ENCODE results near the gene OR10H4. TPM values are rescaled to one million over a fixed set of nuclear protein-coding genes. Genes with fewer than 3 reads are reported as not detected.

The OR10H4 gene
- polyA plus RNA-seq, 2 of the 4 experiments (the other 2 are of a cell fraction): not detected

GRCh38 chr19:15935167-15935702, 13.6 kb upstream of the OR10H4 start:
- peaks cover 5% of the 10 kb centered on the region; the same call in 2 of the 3 replicates for H3K9me3 ChIP-seq
- H3K27ac ChIP-seq: peak overlapping the region; percentile 67 to 77
- peaks cover 12% of the 10 kb centered on the region for H3K4me1 ChIP-seq
- ChIA-PET CTCF (no interaction called here), POLR2A (no interaction called here)
- ATAC-seq (peak; percentile 52 to 70; a peak in 4 of 6 replicates), FAIRE-seq (no peak), DNase-seq (ENCODE audit: low read depth in 1 of 2, low spot score in 1 of 2) (peak in 1 of 2 experiments; percentile 3)
- TF ChIP-seq JUNB (IDR thresholded peaks at IDR 0.05) (no peak), KDM1A (IDR thresholded peaks at IDR 0.05; ENCODE audit: low read depth) (peak; percentile 33; the same call in 1 of the 2 replicates)
- H3K4me3 ChIP-seq: no peak overlapping the region
- peak overlapping the region; percentile 67 for H3K4me2 ChIP-seq
- WGBS (ENCODE audit: missing lambda C conversion rate): 8% methylated on average over 3 of the region's 3 CpGs

- no peak for DNase-seq (ENCODE audit: low read depth in 1 of 2, low spot score in 1 of 2)
- ChIA-PET CTCF (no interaction called here), POLR2A (no interaction called here)
- Histone ChIP-seq H3K4me3 (no peak overlapping the region), H3K4me1 (peaks cover 12% of the 10 kb centered on the region), H3K4me2 (no peak overlapping the region), H3K9me3 (peaks cover 5% of the 10 kb centered on the region; the same call in 2 of the 3 replicates), H3K27ac (no peak overlapping the region)
- WGBS (ENCODE audit: missing lambda C conversion rate): 92% methylated on average over 3 of the region's 3 CpGs
- no peak for FAIRE-seq
- no peak for ATAC-seq
- no peak for TF ChIP-seq ATOH8 (CRISPR knock-in tag; IDR thresholded peaks at IDR 0.05; ENCODE audit: low read depth)
- TF ChIP-seq BHLHE40 (IDR thresholded peaks at IDR 0.05; ENCODE audit: low read depth, low read length): no peak
- TF ChIP-seq SMC3 (IDR thresholded peaks at IDR 0.05): no peak
- TF ChIP-seq CBX8 (IDR thresholded peaks at IDR 0.05): no peak
- no peak for TF ChIP-seq GATA3 (IDR thresholded peaks at IDR 0.05; ENCODE audit: borderline replicate concordance)
- no peak for TF ChIP-seq E2F6 (IDR thresholded peaks at IDR 0.05; ENCODE audit: borderline replicate concordance, low read depth)
- TF ChIP-seq HEYL (CRISPR knock-in tag; IDR thresholded peaks at IDR 0.05): no peak
- TF ChIP-seq CBX2 (IDR thresholded peaks at IDR 0.05; ENCODE audit: borderline replicate concordance, low read depth): no peak
- no peak for TF ChIP-seq ZSCAN20 (CRISPR knock-in tag; IDR thresholded peaks at IDR 0.05)
- no peak for TF ChIP-seq FOSL2 (IDR thresholded peaks at IDR 0.05)
- TF ChIP-seq FOSL2 (CRISPR knock-in tag; IDR thresholded peaks at IDR 0.05): no peak
- no peak for TF ChIP-seq FOXS1 (CRISPR knock-in tag; IDR thresholded peaks at IDR 0.05)
- no peak for TF ChIP-seq PBX3 (IDR thresholded peaks at IDR 0.05)
- TF ChIP-seq BCL3 (IDR thresholded peaks at IDR 0.05): no peak
- no peak for TF ChIP-seq SREBF2 (IDR thresholded peaks at IDR 0.05)
Observed at GRCh38 chr19:15936173-15936572, 12.6 kb upstream of the OR10H4 start.

GRCh38 chr19:15936950-15937349, 11.9 kb upstream of the OR10H4 start:
- no CpG with 5 or more reads among the region's 2 CpGs for WGBS (ENCODE audit: missing lambda C conversion rate)
- POLR2A ChIA-PET: no interaction called here
- DNase-seq (ENCODE audit: low read depth in 1 of 2, low spot score in 1 of 2) (no peak), FAIRE-seq (no peak), ATAC-seq (no peak)
- Histone ChIP-seq H3K4me1 (peaks cover 12% of the 10 kb centered on the region), H3K9me3 (peaks cover 5% of the 10 kb centered on the region; the same call in 2 of the 3 replicates), H3K27ac (no peak overlapping the region), H3K4me2 (no peak overlapping the region), H3K4me3 (no peak overlapping the region)
- CTCF ChIA-PET: no interaction called here
- TF ChIP-seq ZFP36 (IDR thresholded peaks at IDR 0.05; ENCODE audit: borderline replicate concordance, partially characterized antibody): no peak
- TF ChIP-seq ESRRA (IDR thresholded peaks at IDR 0.05; ENCODE audit: borderline replicate concordance, low read length): no peak
- TF ChIP-seq EHMT2 (IDR thresholded peaks at IDR 0.05; ENCODE audit: low read depth): no peak
- TF ChIP-seq ZC3H11A (IDR thresholded peaks at IDR 0.05): no peak
- TF ChIP-seq FOSL2 (IDR thresholded peaks at IDR 0.05): no peak
- TF ChIP-seq FOSL2 (CRISPR knock-in tag; IDR thresholded peaks at IDR 0.05): no peak
- no peak for TF ChIP-seq HDAC2 (IDR thresholded peaks at IDR 0.05)
- TF ChIP-seq NFE2L2 (conservative IDR thresholded peaks at IDR 0.05; ENCODE audit: low read length): no peak
- TF ChIP-seq EHF (CRISPR knock-in tag; IDR thresholded peaks at IDR 0.05): no peak
- no peak for TF ChIP-seq CHD2 (IDR thresholded peaks at IDR 0.05; ENCODE audit: low read length, partially characterized antibody)
